Fibroblast of the conjunctiva (primary cell): ENCODE measurements around the gene FHIT.
"Not testable (repeated sequence)": the region's sequence is repeated elsewhere in the genome, so short reads cannot be mapped to it uniquely, and the experiment has no call there.

Experiments
- DNase-seq: peaks from one replicate; pipeline ENCODE4 v3.0.0-alpha.2; 2010; ENCODE audit warnings: low read depth

The FHIT gene

GRCh38 chr3:61111825-61112224 is 139.4 kb downstream of the FHIT start:
- no peak for DNase-seq

- no peak for DNase-seq
Observed at GRCh38 chr3:61110576-61110975, 140.7 kb downstream of the FHIT start.

GRCh38 chr3:61108247-61109019 is 142.8 kb downstream of the FHIT start:
- DNase-seq, result no peak

- no peak for DNase-seq
Observed at GRCh38 chr3:61094608-61095007, 156.6 kb downstream of the FHIT start.

GRCh38 chr3:61093364-61093763 is 157.9 kb downstream of the FHIT start:
- no peak for DNase-seq

- DNase-seq, result no peak
Observed at GRCh38 chr3:61092870-61093269, 158.4 kb downstream of the FHIT start.

GRCh38 chr3:61090389-61091169 is 160.7 kb downstream of the FHIT start:
- no peak for DNase-seq

GRCh38 chr3:61087465-61087864 is 163.8 kb downstream of the FHIT start:
- no peak for DNase-seq

- no peak for DNase-seq
Observed at GRCh38 chr3:61081554-61081953, 169.7 kb downstream of the FHIT start.

GRCh38 chr3:61080737-61081445 is 170.4 kb downstream of the FHIT start:
- DNase-seq, result no peak

- DNase-seq, result no peak
Observed at GRCh38 chr3:61078048-61078752, 173.1 kb downstream of the FHIT start.

GRCh38 chr3:61077551-61077950 is 173.7 kb downstream of the FHIT start:
- DNase-seq, result no peak

- no peak for DNase-seq
Observed at GRCh38 chr3:61074783-61075182, 176.5 kb downstream of the FHIT start.

GRCh38 chr3:61073566-61074165 is 177.6 kb downstream of the FHIT start:
- no peak for DNase-seq

- no peak for DNase-seq
Observed at GRCh38 chr3:61068084-61068483, 183.2 kb downstream of the FHIT start.

GRCh38 chr3:61066800-61067199 is 184.5 kb downstream of the FHIT start:
- DNase-seq, result no peak

GRCh38 chr3:61066222-61066621 is 185.0 kb downstream of the FHIT start:
- not testable (repeated sequence) for DNase-seq

- DNase-seq, result no peak
Observed at GRCh38 chr3:61065451-61066011, 185.7 kb downstream of the FHIT start.

GRCh38 chr3:61061092-61061723 is 190.0 kb downstream of the FHIT start:
- DNase-seq, result no peak

GRCh38 chr3:61060411-61060861 is 190.8 kb downstream of the FHIT start:
- DNase-seq, result no peak

GRCh38 chr3:61058836-61059235 is 192.4 kb downstream of the FHIT start:
- DNase-seq, result no peak
